GM10847 (cell line): ENCODE results near the gene GCDH.

Experiments
- POLR2A ChIP-seq: IDR thresholded peaks from 2 replicates; pipeline ENCODE4 v1.6.1; 2011; ENCODE audit not compliant: insufficient read length; ENCODE audit errors: extremely low read depth

Gene GCDH

GRCh38 chr19:12890787-12891552, at the start of gene GCDH:
Gene GCDH, plus strand, starts transcription at chr19:12891160. Its CDS starts 145 bp downstream, at chr19:12891305.
- TF ChIP-seq POLR2A: peak; percentile 78

DNA sequence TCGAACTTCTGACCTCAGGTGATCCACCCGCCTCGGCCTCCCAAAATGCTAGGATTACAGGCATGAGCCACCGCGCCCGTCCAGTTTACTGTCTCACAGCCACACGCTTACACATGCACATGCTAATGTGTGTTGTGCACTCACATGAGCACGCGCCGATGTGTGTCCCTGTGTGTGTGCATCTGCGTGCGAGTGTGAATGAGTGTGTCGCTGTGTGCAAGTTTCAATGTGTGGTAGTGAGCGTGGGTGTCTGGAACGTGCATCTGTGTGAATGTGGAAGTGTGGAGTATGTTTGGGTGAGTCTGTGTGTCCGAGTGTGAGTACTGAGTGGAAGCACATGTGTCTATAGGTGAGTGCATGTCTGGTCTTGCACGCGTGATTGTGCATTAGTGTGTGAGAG, 48.4 kb upstream of the GCDH start:
- TF ChIP-seq POLR2A: no peak

DNA sequence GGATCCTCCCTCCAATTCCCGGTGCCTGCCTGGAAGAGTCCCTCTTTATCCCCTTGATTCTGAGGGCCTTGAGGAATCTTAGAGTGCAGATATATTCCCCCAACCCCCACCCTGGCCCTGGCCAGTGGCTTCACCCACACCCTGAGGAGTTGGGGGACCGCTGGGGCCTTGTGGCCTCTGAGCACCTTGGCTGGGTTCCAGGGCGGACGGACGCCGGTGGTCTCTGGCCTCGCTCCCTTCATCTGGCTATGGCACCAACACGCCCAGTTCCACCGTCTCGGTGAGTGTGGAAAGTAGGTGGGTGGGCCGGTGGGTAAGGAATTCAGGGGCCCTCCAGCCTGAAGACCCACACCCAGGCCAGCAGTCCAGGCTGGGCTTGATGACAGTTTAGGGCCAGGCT, 47.6 kb upstream of the GCDH start:
- TF ChIP-seq POLR2A: no peak

GRCh38 chr19:12843999-12844732, 46.8 kb upstream of the GCDH start:
- no peak for TF ChIP-seq POLR2A

DNA sequence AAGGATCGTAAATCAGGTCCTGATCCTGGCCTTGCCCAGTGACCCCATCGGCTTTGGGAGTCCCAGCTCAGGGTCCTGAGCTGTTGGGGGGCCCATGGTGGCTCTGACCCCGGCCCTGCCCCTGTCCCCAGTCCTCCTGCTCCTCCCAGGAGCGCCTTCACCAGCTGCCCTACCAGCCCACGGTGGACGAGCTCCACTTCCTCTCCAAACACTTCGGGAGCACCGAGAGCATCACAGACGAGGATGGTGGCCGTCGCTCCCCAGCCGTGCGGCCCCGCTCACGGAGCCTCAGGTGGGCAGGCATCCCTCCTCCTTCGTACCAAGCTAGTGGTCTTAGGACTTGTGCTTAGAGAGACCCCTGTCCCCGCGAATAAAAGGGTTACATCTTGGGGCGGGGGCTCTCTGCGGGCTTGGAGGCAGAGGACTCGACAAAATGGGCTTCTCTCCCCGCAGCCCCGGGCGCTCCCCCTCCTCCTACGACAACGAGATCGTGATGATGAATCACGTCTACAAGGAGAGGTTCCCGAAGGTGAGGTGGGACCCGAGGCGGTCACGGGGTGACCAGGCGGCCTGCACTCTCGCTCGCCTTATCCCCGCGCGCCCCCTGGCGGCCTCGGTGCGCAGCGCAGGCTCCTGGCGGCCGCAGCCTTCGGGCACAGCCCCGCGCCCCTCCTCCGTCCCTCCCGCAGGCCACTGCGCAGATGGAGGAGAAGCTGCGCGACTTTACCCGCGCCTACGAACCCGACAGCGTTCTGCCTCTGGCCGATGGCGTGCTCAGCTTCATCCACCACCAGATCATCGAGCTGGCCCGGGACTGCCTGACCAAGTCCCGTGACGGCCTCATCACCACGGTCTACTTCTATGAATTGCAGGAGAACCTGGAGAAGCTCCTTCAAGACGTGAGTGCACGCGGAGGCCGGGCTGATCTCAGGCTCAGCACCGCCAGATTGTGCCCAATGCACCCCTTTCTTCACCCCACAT, 43.5 kb upstream of the GCDH start:
- no peak for TF ChIP-seq POLR2A

DNA sequence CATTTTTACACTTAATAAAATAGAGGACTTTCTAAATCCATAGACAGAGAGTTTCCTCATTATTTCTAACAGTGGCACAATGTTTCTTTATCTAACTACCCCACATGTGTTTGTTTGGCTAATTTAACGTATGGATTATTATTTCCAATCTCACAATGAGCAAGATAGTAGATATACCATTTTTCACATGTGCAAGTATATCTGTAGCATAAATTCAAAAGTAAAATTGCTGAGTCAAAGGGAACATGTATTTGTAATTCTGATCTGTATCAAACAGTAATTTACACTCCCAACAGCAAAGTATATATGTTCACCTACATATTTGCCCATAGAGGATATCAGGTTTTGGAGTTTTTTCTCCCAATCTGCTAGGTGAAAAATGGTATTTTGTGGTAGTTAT, 34.3 kb upstream of the GCDH start:
- TF ChIP-seq POLR2A: no peak

GRCh38 chr19:12858041-12858928, 32.7 kb upstream of the GCDH start:
- TF ChIP-seq POLR2A: no peak

GRCh38 chr19:12859546-12859945, 31.4 kb upstream of the GCDH start:
- TF ChIP-seq POLR2A: no peak

GRCh38 chr19:12864143-12864542, 26.8 kb upstream of the GCDH start:
- TF ChIP-seq POLR2A: no peak

DNA sequence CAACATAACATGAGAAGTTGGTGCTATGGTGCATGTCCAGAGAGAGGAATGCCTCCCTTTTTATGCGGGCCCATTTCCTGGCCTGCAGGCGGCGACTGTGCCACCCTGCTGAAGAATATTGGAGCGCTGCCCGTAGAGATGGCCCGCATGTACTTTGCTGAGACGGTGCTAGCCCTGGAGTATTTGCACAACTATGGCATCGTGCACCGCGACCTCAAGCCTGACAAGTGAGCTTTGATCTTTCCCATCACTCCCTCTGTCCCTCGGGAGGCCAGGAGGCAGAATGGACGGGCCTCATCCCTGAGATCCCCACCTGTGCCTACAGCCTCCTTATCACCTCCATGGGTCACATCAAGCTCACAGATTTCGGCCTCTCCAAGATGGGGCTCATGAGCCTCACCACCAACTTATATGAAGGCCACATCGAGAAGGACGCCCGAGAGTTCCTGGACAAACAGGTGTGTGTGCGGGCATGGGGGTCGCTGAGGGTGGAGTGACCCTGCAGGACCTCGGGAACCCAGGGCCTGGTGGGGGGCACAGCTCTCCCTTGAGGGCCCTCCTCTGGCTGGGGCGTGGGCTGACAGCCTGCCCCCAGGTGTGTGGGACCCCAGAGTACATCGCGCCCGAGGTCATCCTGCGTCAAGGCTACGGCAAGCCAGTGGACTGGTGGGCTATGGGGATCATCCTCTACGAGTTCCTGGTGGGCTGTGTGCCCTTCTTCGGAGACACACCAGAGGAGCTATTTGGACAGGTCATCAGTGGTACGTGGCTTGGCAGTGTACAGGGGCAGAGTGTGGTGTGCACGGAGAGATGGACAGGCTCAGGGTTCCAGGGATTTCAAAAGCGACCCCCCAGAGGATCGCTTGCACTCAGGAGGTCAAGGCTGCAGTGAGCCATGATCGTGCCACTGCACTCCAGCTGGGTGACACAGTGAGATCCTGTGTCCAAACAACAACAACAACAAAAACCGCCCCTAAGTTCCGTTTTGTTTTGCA, 25.9 kb upstream of the GCDH start:
- TF ChIP-seq POLR2A: no peak

GRCh38 chr19:12865746-12866415, 25.1 kb upstream of the GCDH start:
- no peak for TF ChIP-seq POLR2A

- TF ChIP-seq POLR2A: no peak
These were observed 24.4 kb upstream of the GCDH start for GRCh38 chr19:12866416-12867119.
